Esophagus squamous epithelium (tissue), 4 donors: ENCODE measurements around the gene KIF2C.
"Not testable (repeated sequence)": the region's sequence is repeated elsewhere in the genome, so short reads cannot be mapped to it uniquely, and the experiment has no call there.

ENCODE experiments used
- CTCF ChIP-seq, 6 experiments: fragments of 450-650 bp in 4 of 6; fragments of 200-600 bp in 2 of 6; sonication (generic) in 2 of 6; IDR thresholded peaks; one replicate each; pipeline ENCODE4 v1.5.1; 2016 to 2019; ENCODE audit warnings: antibody characterized with exemption in 6 of 6, mild to moderate bottlenecking in 4 of 6, moderate library complexity in 4 of 6
- POLR2A ChIP-seq, 4 donors: fragments of 450-650 bp; IDR thresholded peaks; one replicate each; pipeline ENCODE4 v1.6.1; 2017; ENCODE audit warnings: antibody characterized with exemption in 4 of 4, mild to moderate bottlenecking in 4 of 4, moderate library complexity in 3 of 4

GRCh38 chr1:44815926-44816325 is 76.3 kb downstream of the KIF2C start:
- TF ChIP-seq CTCF, POLR2A (IDR thresholded peaks at IDR 0.05): not testable (repeated sequence)
